MV-4-11 (cell line): ENCODE results near the gene ACOXL.

Experiments used
- DNase-seq: peaks from one replicate; lab custom pipeline; 2025; lab: John Stamatoyannopoulos, UW

ACOXL gene

DNA sequence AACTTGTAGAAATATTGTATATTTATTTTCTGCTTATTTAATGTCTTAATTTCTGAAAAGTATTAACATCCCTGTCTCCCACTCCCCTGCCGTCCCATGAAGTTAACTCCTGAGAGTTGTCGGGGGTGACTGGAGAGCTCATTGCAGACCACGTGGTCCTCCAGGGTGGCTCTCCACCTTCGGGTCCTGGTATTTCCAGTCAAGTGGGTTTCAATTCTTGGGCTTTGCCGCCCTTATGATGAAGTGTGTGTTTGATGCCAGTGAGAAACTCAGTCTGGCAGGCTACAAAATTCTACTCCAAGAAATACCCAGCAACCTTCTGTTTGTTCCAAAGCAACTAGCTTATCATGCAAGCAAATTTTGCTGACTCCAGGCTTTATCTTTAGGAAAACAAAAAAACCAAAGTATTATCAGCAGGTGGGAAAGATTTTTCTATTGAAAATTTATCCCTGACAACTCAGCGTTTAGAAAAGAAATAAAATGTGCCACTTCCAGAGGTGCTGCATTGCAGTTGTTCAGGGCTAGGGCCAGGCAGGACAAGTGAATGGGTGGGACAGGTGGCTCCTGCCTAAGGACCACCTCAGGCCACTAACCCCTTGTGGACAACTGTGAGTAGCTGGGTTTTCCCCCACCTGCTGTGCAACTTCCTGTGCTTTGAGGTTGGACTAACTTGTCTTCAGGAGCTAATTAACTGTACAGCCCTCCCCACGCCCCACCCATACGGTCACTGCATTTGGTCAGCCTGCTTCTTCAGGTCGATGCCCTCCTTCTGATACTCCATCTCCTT, 434.9 kb downstream of the ACOXL start:
- DNase-seq: no peak

DNA sequence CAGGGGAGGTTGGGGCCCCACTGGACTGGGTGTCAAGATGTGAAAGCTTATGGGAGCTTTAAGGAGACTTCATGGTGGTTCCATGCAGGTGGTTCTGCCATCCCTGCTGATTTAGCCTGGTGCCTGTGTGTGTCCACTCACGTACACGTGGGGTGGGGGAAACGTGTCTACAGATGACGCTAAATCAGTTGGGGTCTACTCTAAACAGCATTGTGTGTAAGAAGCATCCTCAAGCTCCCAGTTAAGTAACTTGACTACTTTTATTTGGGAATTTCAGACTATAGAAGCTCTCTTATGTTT, 435.4 kb downstream of the ACOXL start:
- no peak for DNase-seq
